ENCODE results near the gene GPR3.
A peak's percentile ranks its signal among the peaks of the same experiment; 100 is the strongest.
"Not testable (repeated sequence)": the region's sequence is repeated elsewhere in the genome, so short reads cannot be mapped to it uniquely, and the experiment has no call there.

GPR3 gene

DNA sequence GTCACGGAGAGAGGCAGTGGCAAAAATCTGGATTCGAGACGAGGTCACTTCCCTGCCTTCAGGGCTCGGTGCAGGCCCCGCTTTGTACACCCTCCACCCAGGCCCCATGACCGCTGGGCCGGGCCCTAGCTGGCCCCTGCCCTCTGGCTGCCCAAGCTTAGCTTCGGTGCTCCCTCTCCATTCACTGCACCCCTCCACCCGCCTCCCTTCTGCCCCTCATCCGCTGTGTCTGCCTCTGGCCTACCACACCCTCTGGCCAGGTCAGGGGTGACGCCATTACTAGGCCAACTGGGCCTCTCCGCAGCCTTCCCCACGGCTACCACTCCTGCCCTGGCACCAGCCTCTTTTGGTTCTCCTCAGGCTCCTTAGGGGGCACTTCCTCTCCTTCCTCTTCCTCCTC is 8.8 kb upstream of the GPR3 start:
- H3K27me3 ChIP-seq (ENCODE audit: control insufficient read depth, insufficient read depth, low read length), result peaks cover 18% of the 10 kb centered on the region
- no peak overlapping the region for H3K4me3 ChIP-seq (ENCODE audit: low read length)
- no peaks in the 10 kb centered on the region for H3K9me3 ChIP-seq (replicated peaks; ENCODE audit: low read length)
- no peak overlapping the region for H3K4me2 ChIP-seq (ENCODE audit: low read length)
- H3K9ac ChIP-seq (ENCODE audit: low read depth, low read length), result no peak overlapping the region
- no peaks in the 10 kb centered on the region for H3K36me3 ChIP-seq (ENCODE audit: insufficient read depth, low read length)
- H3K4me1 ChIP-seq (ENCODE audit: control insufficient read depth, insufficient read depth, low read length), result no peaks in the 10 kb centered on the region

DNA sequence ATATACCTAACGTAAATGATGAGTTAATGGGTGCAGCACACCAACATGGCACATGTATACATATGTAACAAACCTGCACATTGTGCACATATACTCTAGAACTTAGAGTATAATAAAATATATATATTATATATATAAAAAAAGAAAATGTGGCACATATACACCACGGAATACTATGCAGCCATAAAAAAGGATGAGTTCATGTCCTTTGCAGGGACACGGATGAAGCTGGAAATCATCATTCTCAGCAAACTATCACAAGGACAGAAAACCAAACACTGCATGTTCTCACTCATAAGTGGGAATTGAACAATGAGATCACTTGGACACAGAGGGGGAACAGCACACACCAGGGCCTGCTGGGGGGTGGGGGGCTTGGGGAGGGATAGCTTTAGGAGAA is 7.6 kb upstream of the GPR3 start:
- H3K36me3 ChIP-seq (ENCODE audit: insufficient read depth, low read length); H3K4me2 ChIP-seq (ENCODE audit: low read length); H3K4me1 ChIP-seq (ENCODE audit: control insufficient read depth, insufficient read depth, low read length); H3K9ac ChIP-seq (ENCODE audit: low read depth, low read length); H3K9me3 ChIP-seq (replicated peaks; ENCODE audit: low read length); H3K4me3 ChIP-seq (ENCODE audit: low read length): not testable (repeated sequence)
- peaks cover 18% of the 10 kb centered on the region for H3K27me3 ChIP-seq (ENCODE audit: control insufficient read depth, insufficient read depth, low read length)

DNA sequence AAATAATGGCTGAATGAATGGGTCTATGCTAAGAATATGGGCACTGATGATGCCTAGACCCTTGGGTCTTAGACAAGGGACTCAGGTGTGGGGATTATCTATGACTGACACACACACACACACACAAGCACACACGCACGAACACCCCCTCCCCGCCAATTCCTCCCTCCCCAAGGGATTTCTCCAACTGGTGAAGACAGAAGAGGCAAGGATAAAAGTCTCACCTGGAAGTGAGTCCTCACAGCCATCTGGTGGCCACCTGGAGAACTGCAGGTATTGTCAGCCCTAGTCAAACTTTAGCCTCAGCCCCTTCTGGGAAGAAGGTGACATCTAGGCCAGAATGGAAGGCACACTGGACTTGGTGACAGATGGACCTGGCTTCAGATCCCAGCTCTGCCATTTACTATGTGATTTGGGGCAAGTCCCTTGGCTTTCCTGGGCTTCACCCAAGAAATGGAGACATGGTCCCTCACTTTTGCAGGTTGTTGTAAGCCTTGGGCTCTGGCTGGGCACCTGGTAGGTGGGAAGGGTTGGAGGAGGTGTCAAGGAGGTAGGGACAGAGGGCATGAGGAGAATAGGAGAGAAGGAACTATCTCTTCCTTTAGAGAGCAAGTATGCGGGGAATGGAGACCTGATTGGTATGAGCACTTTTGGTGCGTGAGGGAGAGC is 4.0 kb upstream of the GPR3 start:
- H3K4me3 ChIP-seq (ENCODE audit: low read length), result no peak overlapping the region
- no peaks in the 10 kb centered on the region for H3K9me3 ChIP-seq (replicated peaks; ENCODE audit: low read length)
- peaks cover 5% of the 10 kb centered on the region for H3K27me3 ChIP-seq (ENCODE audit: control insufficient read depth, insufficient read depth, low read length)
- no peak overlapping the region for H3K9ac ChIP-seq (ENCODE audit: low read depth, low read length)
- H3K36me3 ChIP-seq (ENCODE audit: insufficient read depth, low read length), result no peaks in the 10 kb centered on the region
- no peak overlapping the region for H3K4me2 ChIP-seq (ENCODE audit: low read length)
- peaks cover 18% of the 10 kb centered on the region for H3K4me1 ChIP-seq (ENCODE audit: control insufficient read depth, insufficient read depth, low read length)

DNA sequence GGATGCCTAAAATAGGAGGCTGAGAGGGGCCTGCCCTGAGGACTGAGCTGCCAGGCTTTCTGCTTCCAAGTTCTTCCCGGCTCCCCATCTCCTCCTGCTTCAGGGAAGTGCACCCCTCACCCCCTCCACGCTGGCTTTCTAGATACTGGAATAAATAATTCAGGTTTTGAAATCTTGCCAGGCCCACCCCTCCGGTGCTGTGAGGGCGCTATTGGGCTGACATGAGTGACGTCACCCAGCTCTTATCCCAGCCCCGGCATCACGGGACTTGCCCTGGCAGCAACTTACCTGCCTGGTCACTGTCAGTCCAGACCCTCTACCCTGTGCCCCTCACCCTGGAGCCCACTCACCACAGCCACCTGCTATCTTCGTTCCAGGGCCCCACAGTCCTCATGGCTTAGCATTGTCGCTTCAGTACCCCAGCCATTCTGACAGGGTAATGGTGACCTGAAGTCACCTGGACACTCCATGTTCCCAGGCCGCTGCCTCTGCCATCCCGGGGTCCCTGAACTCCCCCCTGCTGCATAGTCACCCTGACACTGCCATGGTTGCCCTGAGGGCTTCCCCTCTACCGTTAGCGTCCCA is 819 bp upstream of the GPR3 start:
- H3K4me3 ChIP-seq (ENCODE audit: low read length), result peak overlapping the region; percentile 96
- H3K4me2 ChIP-seq (ENCODE audit: low read length), result peak overlapping the region; percentile 100
- no peaks in the 10 kb centered on the region for H3K9me3 ChIP-seq (replicated peaks; ENCODE audit: low read length)
- no peaks in the 10 kb centered on the region for H3K36me3 ChIP-seq (ENCODE audit: insufficient read depth, low read length)
- peak overlapping the region; percentile 70 for H3K9ac ChIP-seq (ENCODE audit: low read depth, low read length)
- peaks cover 33% of the 10 kb centered on the region for H3K4me1 ChIP-seq (ENCODE audit: control insufficient read depth, insufficient read depth, low read length)
- peaks cover 5% of the 10 kb centered on the region for H3K27me3 ChIP-seq (ENCODE audit: control insufficient read depth, insufficient read depth, low read length)

DNA sequence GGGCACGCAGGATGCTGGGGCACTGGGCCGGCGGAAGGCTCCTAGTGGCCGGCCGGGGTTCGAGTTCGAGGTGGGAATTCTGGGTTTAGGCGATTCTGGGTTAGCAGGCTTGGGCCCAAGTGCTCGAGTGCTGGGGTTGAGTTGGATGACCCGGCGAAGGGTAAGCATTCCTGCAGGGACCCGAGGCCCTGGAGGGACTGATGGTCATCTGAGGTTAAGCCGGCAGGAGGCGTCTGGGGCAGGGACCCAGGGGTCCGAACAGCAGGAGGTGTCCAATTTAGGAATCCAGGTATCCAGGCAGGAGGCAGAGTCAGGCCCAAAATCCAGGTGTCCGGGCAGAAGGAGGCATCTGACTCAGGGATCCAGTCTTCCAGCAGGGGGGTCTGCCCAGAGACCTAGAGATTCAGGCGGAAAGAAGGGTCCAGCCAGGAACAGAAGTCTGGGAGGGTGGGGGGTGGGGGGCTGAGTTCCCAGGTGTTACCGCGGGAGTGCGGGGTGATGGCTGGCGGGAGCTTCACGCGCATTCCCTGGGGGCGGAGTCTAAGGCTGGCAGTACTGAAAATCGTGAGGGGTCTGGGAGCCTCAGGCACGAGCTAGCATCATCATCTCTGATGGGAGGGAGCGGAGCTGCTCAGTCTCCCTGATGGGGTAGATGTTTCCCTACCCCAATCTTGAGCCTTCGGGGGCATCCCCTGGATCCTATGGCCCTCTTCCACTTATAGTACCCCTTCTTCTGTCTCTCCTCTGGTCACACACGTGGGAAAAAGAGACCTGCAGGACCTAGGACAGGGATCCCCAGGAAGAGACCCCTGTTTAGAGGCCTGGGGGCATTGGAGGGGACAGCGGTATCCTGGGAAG is 585 bp downstream of the GPR3 start:
- H3K9ac ChIP-seq (ENCODE audit: low read depth, low read length), result peak overlapping the region; percentile 97
- H3K9me3 ChIP-seq (replicated peaks; ENCODE audit: low read length), result no peaks in the 10 kb centered on the region
- H3K27me3 ChIP-seq (ENCODE audit: control insufficient read depth, insufficient read depth, low read length), result no peaks in the 10 kb centered on the region
- peaks cover 33% of the 10 kb centered on the region for H3K4me1 ChIP-seq (ENCODE audit: control insufficient read depth, insufficient read depth, low read length)
- H3K4me2 ChIP-seq (ENCODE audit: low read length), result peak overlapping the region; percentile 100
- peak overlapping the region; percentile 96 for H3K4me3 ChIP-seq (ENCODE audit: low read length)
- H3K36me3 ChIP-seq (ENCODE audit: insufficient read depth, low read length), result no peaks in the 10 kb centered on the region

DNA sequence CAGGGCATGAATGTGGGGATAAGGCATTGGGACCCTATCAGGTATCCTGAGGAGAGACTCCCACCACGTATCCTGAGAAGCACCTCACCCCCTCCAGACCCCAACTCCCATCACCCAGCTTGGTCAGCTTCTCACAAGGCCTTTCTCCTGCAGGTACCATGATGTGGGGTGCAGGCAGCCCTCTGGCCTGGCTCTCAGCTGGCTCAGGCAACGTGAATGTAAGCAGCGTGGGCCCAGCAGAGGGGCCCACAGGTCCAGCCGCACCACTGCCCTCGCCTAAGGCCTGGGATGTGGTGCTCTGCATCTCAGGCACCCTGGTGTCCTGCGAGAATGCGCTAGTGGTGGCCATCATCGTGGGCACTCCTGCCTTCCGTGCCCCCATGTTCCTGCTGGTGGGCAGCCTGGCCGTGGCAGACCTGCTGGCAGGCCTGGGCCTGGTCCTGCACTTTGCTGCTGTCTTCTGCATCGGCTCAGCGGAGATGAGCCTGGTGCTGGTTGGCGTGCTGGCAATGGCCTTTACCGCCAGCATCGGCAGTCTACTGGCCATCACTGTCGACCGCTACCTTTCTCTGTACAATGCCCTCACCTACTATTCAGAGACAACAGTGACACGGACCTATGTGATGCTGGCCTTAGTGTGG is 1.3 kb downstream of the GPR3 start:
- Histone ChIP-seq H3K4me3 (ENCODE audit: low read length) (no peak overlapping the region), H3K4me1 (ENCODE audit: control insufficient read depth, insufficient read depth, low read length) (peaks cover 33% of the 10 kb centered on the region), H3K4me2 (ENCODE audit: low read length) (peak overlapping the region; percentile 100), H3K9ac (ENCODE audit: low read depth, low read length) (peak overlapping the region; percentile 97), H3K27me3 (ENCODE audit: control insufficient read depth, insufficient read depth, low read length) (no peaks in the 10 kb centered on the region), H3K9me3 (replicated peaks; ENCODE audit: low read length) (no peaks in the 10 kb centered on the region), H3K36me3 (ENCODE audit: insufficient read depth, low read length) (no peaks in the 10 kb centered on the region)

DNA sequence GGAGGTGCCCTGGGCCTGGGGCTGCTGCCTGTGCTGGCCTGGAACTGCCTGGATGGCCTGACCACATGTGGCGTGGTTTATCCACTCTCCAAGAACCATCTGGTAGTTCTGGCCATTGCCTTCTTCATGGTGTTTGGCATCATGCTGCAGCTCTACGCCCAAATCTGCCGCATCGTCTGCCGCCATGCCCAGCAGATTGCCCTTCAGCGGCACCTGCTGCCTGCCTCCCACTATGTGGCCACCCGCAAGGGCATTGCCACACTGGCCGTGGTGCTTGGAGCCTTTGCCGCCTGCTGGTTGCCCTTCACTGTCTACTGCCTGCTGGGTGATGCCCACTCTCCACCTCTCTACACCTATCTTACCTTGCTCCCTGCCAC is 1.8 kb downstream of the GPR3 start:
- no peaks in the 10 kb centered on the region for H3K36me3 ChIP-seq (ENCODE audit: insufficient read depth, low read length)
- no peaks in the 10 kb centered on the region for H3K27me3 ChIP-seq (ENCODE audit: control insufficient read depth, insufficient read depth, low read length)
- no peak overlapping the region for H3K9ac ChIP-seq (ENCODE audit: low read depth, low read length)
- H3K4me1 ChIP-seq (ENCODE audit: control insufficient read depth, insufficient read depth, low read length), result peaks cover 33% of the 10 kb centered on the region
- no peak overlapping the region for H3K4me3 ChIP-seq (ENCODE audit: low read length)
- H3K4me2 ChIP-seq (ENCODE audit: low read length), result no peak overlapping the region
- H3K9me3 ChIP-seq (replicated peaks; ENCODE audit: low read length), result no peaks in the 10 kb centered on the region

DNA sequence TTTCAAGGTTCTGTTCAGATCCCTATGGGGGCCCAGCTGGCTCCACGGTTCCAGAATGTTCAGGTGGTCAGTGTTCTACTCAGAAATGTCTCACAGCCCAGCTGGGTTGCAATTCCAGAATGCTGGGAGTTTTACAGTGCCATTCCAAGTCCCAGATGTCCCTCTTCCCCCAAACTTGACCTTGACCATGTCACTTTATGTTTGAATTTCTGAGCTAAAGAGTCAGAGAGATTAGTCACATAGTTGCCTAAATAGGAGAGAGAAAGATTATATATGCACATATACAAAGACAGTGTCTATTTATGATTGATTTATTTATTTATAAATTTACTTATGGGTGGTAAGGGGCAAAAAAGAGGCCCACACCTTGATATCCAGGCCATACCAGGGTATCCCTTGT is 2.5 kb downstream of the GPR3 start:
- no peak overlapping the region for H3K4me2 ChIP-seq (ENCODE audit: low read length)
- peak overlapping the region; percentile 46 for H3K9ac ChIP-seq (ENCODE audit: low read depth, low read length)
- no peaks in the 10 kb centered on the region for H3K9me3 ChIP-seq (replicated peaks; ENCODE audit: low read length)
- H3K27me3 ChIP-seq (ENCODE audit: control insufficient read depth, insufficient read depth, low read length), result no peaks in the 10 kb centered on the region
- H3K4me3 ChIP-seq (ENCODE audit: low read length), result no peak overlapping the region
- no peaks in the 10 kb centered on the region for H3K36me3 ChIP-seq (ENCODE audit: insufficient read depth, low read length)
- peaks cover 33% of the 10 kb centered on the region for H3K4me1 ChIP-seq (ENCODE audit: control insufficient read depth, insufficient read depth, low read length)

DNA sequence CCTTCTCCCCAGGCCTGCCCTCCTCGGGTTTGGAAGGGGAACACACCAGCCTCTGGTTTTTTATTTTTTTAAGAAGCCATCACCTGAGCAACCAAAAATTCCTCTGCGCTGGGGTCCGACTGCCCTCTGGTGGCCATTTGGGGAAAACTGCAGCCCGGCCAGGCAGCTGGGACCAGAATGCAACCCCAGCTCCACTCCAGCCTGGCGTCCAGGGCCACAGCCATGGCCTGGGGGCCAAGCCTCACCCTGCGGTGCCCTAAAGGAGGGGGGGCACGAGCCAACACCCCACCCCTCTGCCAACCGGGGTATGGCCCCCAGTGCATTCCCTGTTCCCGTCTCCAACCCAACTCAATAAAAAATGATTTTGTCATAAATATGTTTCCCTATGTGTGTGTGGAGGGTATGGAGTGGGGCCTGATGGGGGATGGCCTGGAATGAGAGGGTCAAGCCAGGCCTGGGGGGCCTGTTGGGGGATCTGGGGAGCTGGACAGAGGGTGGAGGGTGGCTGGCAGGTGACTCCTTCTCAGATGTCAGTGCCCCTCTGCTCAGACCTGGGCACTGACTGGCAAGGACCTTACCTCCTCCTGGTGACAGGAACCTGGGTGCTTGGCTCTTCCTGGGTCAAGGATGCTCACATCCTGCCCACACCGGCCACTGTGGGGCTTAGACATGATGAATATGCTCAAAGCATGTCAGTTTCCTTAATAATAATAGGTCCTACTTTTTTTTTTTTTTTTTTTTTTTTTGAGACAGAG is 3.2 kb downstream of the GPR3 start:
- Histone ChIP-seq H3K36me3 (ENCODE audit: insufficient read depth, low read length) (no peaks in the 10 kb centered on the region), H3K4me2 (ENCODE audit: low read length) (no peak overlapping the region), H3K9ac (ENCODE audit: low read depth, low read length) (no peak overlapping the region), H3K4me1 (ENCODE audit: control insufficient read depth, insufficient read depth, low read length) (peaks cover 33% of the 10 kb centered on the region), H3K4me3 (ENCODE audit: low read length) (no peak overlapping the region), H3K9me3 (replicated peaks; ENCODE audit: low read length) (no peaks in the 10 kb centered on the region), H3K27me3 (ENCODE audit: control insufficient read depth, insufficient read depth, low read length) (no peaks in the 10 kb centered on the region)

DNA sequence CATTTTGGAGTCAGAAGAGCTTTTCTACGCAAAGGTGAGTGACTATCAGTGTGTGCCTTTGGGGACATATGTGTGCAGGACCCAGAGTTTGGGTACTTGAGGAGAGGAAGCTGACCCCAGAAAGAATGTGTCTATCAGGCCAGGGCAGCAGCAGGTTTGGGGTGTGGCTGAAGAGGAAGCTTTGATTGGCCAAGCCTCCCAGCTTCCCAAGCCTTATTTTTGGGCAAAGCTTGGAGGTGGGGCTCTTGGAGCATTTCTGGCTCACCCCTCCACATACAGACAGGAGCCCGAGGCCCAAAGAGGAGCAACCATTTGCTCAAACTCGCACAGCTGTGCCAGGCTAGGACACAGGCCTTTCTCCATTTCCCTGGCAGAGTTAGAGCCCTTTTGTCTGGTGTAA is 4.7 kb downstream of the GPR3 start:
- Histone ChIP-seq H3K4me3 (ENCODE audit: low read length) (no peak overlapping the region), H3K9me3 (replicated peaks; ENCODE audit: low read length) (no peaks in the 10 kb centered on the region), H3K9ac (ENCODE audit: low read depth, low read length) (no peak overlapping the region), H3K36me3 (ENCODE audit: insufficient read depth, low read length) (no peaks in the 10 kb centered on the region), H3K4me1 (ENCODE audit: control insufficient read depth, insufficient read depth, low read length) (peaks cover 26% of the 10 kb centered on the region), H3K4me2 (ENCODE audit: low read length) (no peak overlapping the region), H3K27me3 (ENCODE audit: control insufficient read depth, insufficient read depth, low read length) (no peaks in the 10 kb centered on the region)

DNA sequence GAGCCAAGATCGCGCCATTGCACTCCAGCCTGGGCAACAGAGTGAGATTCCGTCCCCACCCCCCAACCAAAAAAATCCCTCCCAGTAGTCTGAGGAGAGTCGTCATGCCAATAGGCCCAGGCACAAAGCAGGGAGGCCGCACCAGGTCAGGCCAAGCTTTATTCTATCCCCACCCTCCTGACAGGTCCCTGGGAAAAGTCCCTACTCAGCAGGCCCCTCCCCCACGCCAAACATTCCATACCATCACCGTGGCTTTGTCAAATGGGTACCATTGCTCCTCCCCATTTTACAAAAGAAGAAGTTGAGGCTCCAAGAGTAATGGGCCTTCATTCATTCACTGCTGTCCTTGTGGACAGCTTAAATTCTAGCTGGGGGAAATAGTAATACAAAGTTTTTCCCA is 5.3 kb downstream of the GPR3 start:
- peaks cover 29% of the 10 kb centered on the region for H3K4me1 ChIP-seq (ENCODE audit: control insufficient read depth, insufficient read depth, low read length)
- no peaks in the 10 kb centered on the region for H3K27me3 ChIP-seq (ENCODE audit: control insufficient read depth, insufficient read depth, low read length)
- H3K36me3 ChIP-seq (ENCODE audit: insufficient read depth, low read length), result no peaks in the 10 kb centered on the region
- H3K4me2 ChIP-seq (ENCODE audit: low read length), result no peak overlapping the region
- no peak overlapping the region for H3K4me3 ChIP-seq (ENCODE audit: low read length)
- no peak overlapping the region for H3K9ac ChIP-seq (ENCODE audit: low read depth, low read length)
- H3K9me3 ChIP-seq (replicated peaks; ENCODE audit: low read length), result no peaks in the 10 kb centered on the region
